Daoy (cell line): ENCODE results near the gene LCN12. TPM values are rescaled to one million over a fixed set of nuclear protein-coding genes. Genes with fewer than 3 reads are reported as not detected.

ENCODE experiments used
- DNase-seq: peaks from one replicate; pipeline ENCODE4 v3.0.0-alpha.2; 2015; ENCODE audit warnings: low read depth
- total RNA-seq: library from RNA; depleted of rRNA; stranded (reverse); fragments of >200 nt; shearing (Covaris generic); gene quantifications from 2 replicates; pipeline ENCODE4 v1.2.3, GENCODE V29; 2014

Gene LCN12
- total RNA-seq, 1 experiment from 2014 or later, result not detected

GRCh38 chr9:136926749-136927148, 25.3 kb upstream of the LCN12 start:
- no peak for DNase-seq

GRCh38 chr9:136927343-136928271, 24.5 kb upstream of the LCN12 start:
- no peak for DNase-seq

- DNase-seq, result no peak
These were observed 23.5 kb upstream of the LCN12 start for GRCh38 chr9:136928591-136928990.

- no peak for DNase-seq
These were observed 22.1 kb upstream of the LCN12 start for GRCh38 chr9:136930014-136930413.

GRCh38 chr9:136931611-136932130, 20.4 kb upstream of the LCN12 start:
- no peak for DNase-seq

GRCh38 chr9:136934277-136934676, 17.8 kb upstream of the LCN12 start:
- DNase-seq, result no peak

- DNase-seq, result no peak
These were observed 16.4 kb upstream of the LCN12 start for GRCh38 chr9:136935651-136936050.

GRCh38 chr9:136936645-136937170, 15.4 kb upstream of the LCN12 start:
- DNase-seq, result no peak

- no peak for DNase-seq
These were observed 14.7 kb upstream of the LCN12 start for GRCh38 chr9:136937186-136938001.

GRCh38 chr9:136939431-136939995, 12.6 kb upstream of the LCN12 start:
- DNase-seq, result no peak

GRCh38 chr9:136939996-136940525, 12.0 kb upstream of the LCN12 start:
- DNase-seq, result no peak

GRCh38 chr9:136940526-136941230, 11.4 kb upstream of the LCN12 start:
- DNase-seq, result no peak

- DNase-seq, result no peak
These were observed 10.6 kb upstream of the LCN12 start for GRCh38 chr9:136941231-136942111.

- no peak for DNase-seq
These were observed 9.8 kb upstream of the LCN12 start for GRCh38 chr9:136942112-136942880.

- no peak for DNase-seq
These were observed 9.2 kb upstream of the LCN12 start for GRCh38 chr9:136942881-136943230.

- DNase-seq, result peak; percentile 69
These were observed 8.5 kb upstream of the LCN12 start for GRCh38 chr9:136943291-136944211.

- no peak for DNase-seq
These were observed 7.9 kb upstream of the LCN12 start for GRCh38 chr9:136944212-136944518.
